Activated naive CD8-positive, alpha-beta T cell treated with anti-CD3 and anti-CD28 coated beads for 36 hours (primary cell): ENCODE measurements around the gene MT1G. TPM values are rescaled to one million over a fixed set of nuclear protein-coding genes. Genes with fewer than 3 reads are reported as not detected.
"Not testable (repeated sequence)": the region's sequence is repeated elsewhere in the genome, so short reads cannot be mapped to it uniquely, and the experiment has no call there.

Experiments used
- DNase-seq: peaks from one replicate; pipeline ENCODE4 v3.0.0; 2021
- H3K27ac Mint-ChIP-seq: one replicate; pipeline ENCODE4 v1.8.0; 2022; ENCODE audit warnings: mild to moderate bottlenecking, moderate library complexity, mixed read lengths
- H3K27me3 Mint-ChIP-seq: one replicate; pipeline ENCODE4 v1.8.0; 2022; ENCODE audit warnings: mild to moderate bottlenecking, mixed read lengths
- H3K36me3 Mint-ChIP-seq: one replicate; pipeline ENCODE4 v1.8.0; 2021; ENCODE audit warnings: mild to moderate bottlenecking, mixed read lengths
- H3K4me1 Mint-ChIP-seq: one replicate; pipeline ENCODE4 v1.8.0; 2021; ENCODE audit warnings: mixed read lengths
- H3K4me3 Mint-ChIP-seq: one replicate; pipeline ENCODE4 v1.8.0; 2022; ENCODE audit warnings: mild to moderate bottlenecking, moderate library complexity, mixed read lengths
- H3K9me3 Mint-ChIP-seq: one replicate; pipeline ENCODE4 v1.8.0; 2022; ENCODE audit warnings: mixed read lengths
- total RNA-seq, 2 experiments: library from RNA; stranded (reverse); gene quantifications; one replicate each; pipeline ENCODE4 v1.2.3, GENCODE V29; 2021

Gene MT1G
- total RNA-seq, 2 experiments from 2014 or later: 35.8 to 41.8 TPM

- DNase-seq: no peak
- Mint-ChIP-seq H3K36me3 (peaks cover 1% of the 10 kb centered on the region), H3K27me3 (peaks cover 48% of the 10 kb centered on the region), H3K4me3 (peak overlapping the region; percentile 84), H3K4me1 (peaks cover 17% of the 10 kb centered on the region), H3K27ac (peak overlapping the region; percentile 80), H3K9me3 (no peaks in the 10 kb centered on the region)
Observed at GRCh38 chr16:56625943-56626654, 41.8 kb downstream of the MT1G start.

- Mint-ChIP-seq H3K36me3 (peaks cover 1% of the 10 kb centered on the region), H3K4me1 (peaks cover 17% of the 10 kb centered on the region), H3K27ac (peak within 1 kb of the TSS; percentile 80), H3K4me3 (peak within 1 kb of the TSS; percentile 84), H3K27me3 (peaks cover 40% of the 10 kb centered on the region), H3K9me3 (no peaks in the 10 kb centered on the region)
- DNase-seq: peak; percentile 82
Observed at GRCh38 chr16:56625140-56625942, 42.5 kb downstream of the MT1G start, which contains the start of gene MT1E. TSS of gene MT1E (plus strand) at chr16:56625781. CDS start at chr16:56625852, 71 bp downstream.

DNA sequence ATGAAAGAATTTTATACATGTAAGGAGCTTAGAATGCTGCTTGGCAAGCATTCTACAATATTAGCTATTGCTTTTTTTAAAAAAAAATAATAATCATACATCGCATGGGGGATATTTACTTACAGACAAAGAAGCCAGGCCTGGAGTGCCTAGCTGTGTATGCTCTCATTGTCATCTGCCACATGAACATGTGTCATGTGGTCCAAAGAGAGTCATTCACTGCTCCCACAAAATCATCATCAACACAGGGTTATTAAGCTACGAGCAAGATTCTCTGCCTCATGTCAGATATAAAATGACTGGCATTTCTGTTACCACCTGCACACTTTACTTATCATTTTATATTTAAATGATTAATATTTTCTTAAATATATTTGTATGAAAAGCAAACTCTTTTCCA is 44.2 kb downstream of the MT1G start:
- H3K27me3 Mint-ChIP-seq: peaks cover 41% of the 10 kb centered on the region
- peaks cover 14% of the 10 kb centered on the region for H3K4me1 Mint-ChIP-seq
- H3K9me3 Mint-ChIP-seq: no peaks in the 10 kb centered on the region

GRCh38 chr16:56623184-56623583 is 44.7 kb downstream of the MT1G start:
- H3K36me3 Mint-ChIP-seq, DNase-seq, H3K9me3 Mint-ChIP-seq, H3K27ac Mint-ChIP-seq, H3K4me3 Mint-ChIP-seq: not testable (repeated sequence)
- Mint-ChIP-seq H3K4me1 (peaks cover 14% of the 10 kb centered on the region), H3K27me3 (peaks cover 39% of the 10 kb centered on the region)

More for the DNA sequence above, 44.2 kb downstream of the MT1G start:
- Mint-ChIP-seq H3K36me3 (peaks cover 1% of the 10 kb centered on the region), H3K27ac (no peak overlapping the region), H3K4me3 (no peak overlapping the region)
- DNase-seq: no peak

- Mint-ChIP-seq H3K27me3 (peaks cover 42% of the 10 kb centered on the region), H3K4me1 (peaks cover 20% of the 10 kb centered on the region)
- not testable (repeated sequence) for H3K36me3 Mint-ChIP-seq, H3K27ac Mint-ChIP-seq, H3K4me3 Mint-ChIP-seq, DNase-seq, H3K9me3 Mint-ChIP-seq
Observed at GRCh38 chr16:56621665-56622445, 46.0 kb downstream of the MT1G start.

DNA sequence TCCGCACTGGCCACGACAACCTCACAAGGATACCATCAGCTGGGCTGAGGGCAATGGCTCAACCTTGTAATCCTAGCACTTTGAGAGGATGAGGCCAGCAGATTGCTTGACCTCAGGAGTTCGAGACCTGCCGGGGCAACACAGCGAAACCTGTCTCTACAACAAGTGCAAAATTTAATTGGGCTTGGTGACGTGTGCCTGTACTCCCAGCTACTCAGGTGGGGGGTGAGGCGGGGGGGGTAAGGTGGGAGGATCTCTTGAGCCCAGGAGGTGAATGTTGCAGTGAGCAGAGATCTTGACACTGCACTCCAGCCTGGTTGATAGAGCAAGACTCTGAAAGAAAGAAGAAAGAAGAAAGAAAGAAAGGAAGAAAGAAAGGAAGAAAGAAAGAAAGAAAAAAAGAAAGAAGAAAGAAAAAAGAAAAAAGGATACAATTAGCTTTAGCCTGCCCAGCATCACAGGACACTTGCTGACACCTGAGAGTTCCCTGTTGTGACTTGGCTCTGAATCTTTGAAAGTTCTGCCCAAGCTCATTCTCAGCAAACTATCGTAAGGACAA is 47.4 kb downstream of the MT1G start:
- Mint-ChIP-seq H3K36me3 (no peaks in the 10 kb centered on the region), H3K27me3 (peaks cover 32% of the 10 kb centered on the region), H3K9me3 (no peaks in the 10 kb centered on the region), H3K27ac (no peak overlapping the region), H3K4me3 (no peak overlapping the region), H3K4me1 (peaks cover 15% of the 10 kb centered on the region)
- DNase-seq: no peak

- H3K4me3 Mint-ChIP-seq: peak overlapping the region; percentile 67
- no peak for DNase-seq
- H3K27ac Mint-ChIP-seq: no peak overlapping the region
- peaks cover 33% of the 10 kb centered on the region for H3K4me1 Mint-ChIP-seq
- no peaks in the 10 kb centered on the region for H3K9me3 Mint-ChIP-seq
- peaks cover 21% of the 10 kb centered on the region for H3K27me3 Mint-ChIP-seq
- H3K36me3 Mint-ChIP-seq: peaks cover 3% of the 10 kb centered on the region
Observed at GRCh38 chr16:56618138-56618537, 49.7 kb downstream of the MT1G start.

GRCh38 chr16:56617212-56618085 is 50.4 kb downstream of the MT1G start:
- H3K9me3 Mint-ChIP-seq: no peaks in the 10 kb centered on the region
- peak; percentile 76 for DNase-seq
- H3K27ac Mint-ChIP-seq: no peak overlapping the region
- H3K4me3 Mint-ChIP-seq: peak overlapping the region; percentile 67
- peaks cover 3% of the 10 kb centered on the region for H3K36me3 Mint-ChIP-seq
- H3K4me1 Mint-ChIP-seq: peaks cover 37% of the 10 kb centered on the region
- peaks cover 21% of the 10 kb centered on the region for H3K27me3 Mint-ChIP-seq

Other genes with a start within 250 kb of the MT1G start
- 10 to 100 TPM; 45.0 to 45.1 TPM for gene AMFR, start 242.5 kb downstream of the MT1G start, total RNA-seq
- 100 to 1,000 TPM; 319 to 323 TPM for gene NUDT21, start 216.7 kb downstream of the MT1G start, total RNA-seq
- 10 to 100 TPM; 76.6 to 78.5 TPM for gene OGFOD1, start 216.5 kb downstream of the MT1G start, total RNA-seq
- gene BBS2, start 148.0 kb downstream of the MT1G start, total RNA-seq: 1 to 10 TPM; 9.3 to 9.6 TPM
- gene MT4, start 103.0 kb downstream of the MT1G start, total RNA-seq: not detected
- gene MT3, start 78.5 kb downstream of the MT1G start, total RNA-seq: 10 to 100 TPM; 24.3 to 25.6 TPM
- 100 to 1,000 TPM; 124 to 126 TPM for gene MT2A, start 59.5 kb downstream of the MT1G start, total RNA-seq
- 10 to 100 TPM; 67.1 to 68.9 TPM for gene MT1E, start 42.3 kb downstream of the MT1G start, total RNA-seq
- gene MT1M, start 35.4 kb downstream of the MT1G start, total RNA-seq: not detected
- gene MT1A, start 29.4 kb downstream of the MT1G start, total RNA-seq: not detected
- gene MT1B, start 16.2 kb downstream of the MT1G start, total RNA-seq: not detected
- 10 to 100 TPM; 13.1 to 13.2 TPM for gene MT1F, start 10.1 kb downstream of the MT1G start, total RNA-seq
- 1 to 10 TPM; 2.3 to 3.3 TPM for gene MT1H, start 1.7 kb upstream of the MT1G start, total RNA-seq
- gene MT1X, start 14.4 kb upstream of the MT1G start, total RNA-seq: 10 to 100 TPM; 71.4 to 72.3 TPM
- 100 to 1,000 TPM; 153 to 172 TPM for gene NUP93, start 62.1 kb upstream of the MT1G start, total RNA-seq
- gene SLC12A3, start 197.1 kb upstream of the MT1G start, total RNA-seq: under 1 TPM in 1 of 2 experiments, not detected in 1; 0.04 TPM